OCI-LY3 (cell line): ENCODE data around the gene CUX1.

Source experiments
- CTCF ChIP-seq: fragments of 200-600, 300-600 bp; sonication (generic); IDR thresholded peaks from 2 replicates; pipeline ENCODE4 v1.5.1; 2014; ENCODE audit warnings: antibody characterized with exemption, low read length, low read depth
- EZH2phosphoT487 ChIP-seq: fragments of 200-600 bp; shearing (Covaris generic); IDR thresholded peaks from 2 replicates; pipeline ENCODE4 v1.6.1; 2018; ENCODE audit warnings: antibody characterized with exemption, mixed run types, low read depth

- no peak for TF ChIP-seq CTCF
- TF ChIP-seq EZH2phosphoT487, result no peak
Observed at GRCh38 chr7:101812595-101812994, 4.8 kb upstream of the CUX1 start.
